ENCODE data around the gene KRT73.

The KRT73 gene

DNA sequence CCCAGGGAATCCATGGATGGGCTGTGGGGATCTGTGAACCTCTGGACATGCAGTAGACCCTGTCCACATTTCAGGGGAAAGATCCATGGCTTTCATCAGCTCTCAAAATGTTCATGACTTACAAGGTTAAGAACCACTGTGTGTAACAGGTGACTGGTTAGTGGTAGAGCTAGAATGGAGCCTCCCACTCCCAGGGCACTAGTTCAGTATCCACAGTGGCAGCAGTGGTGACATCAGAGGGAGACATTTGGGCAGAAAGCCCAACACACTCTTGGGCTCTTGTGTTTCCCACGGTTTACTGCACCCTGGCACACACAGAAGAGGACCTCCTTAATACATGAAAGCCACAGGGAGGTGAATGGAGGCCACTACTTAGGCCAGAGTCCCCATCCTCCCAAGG lies 53.8 kb downstream of the KRT73 start:
- DNase-seq, result no peak

DNA sequence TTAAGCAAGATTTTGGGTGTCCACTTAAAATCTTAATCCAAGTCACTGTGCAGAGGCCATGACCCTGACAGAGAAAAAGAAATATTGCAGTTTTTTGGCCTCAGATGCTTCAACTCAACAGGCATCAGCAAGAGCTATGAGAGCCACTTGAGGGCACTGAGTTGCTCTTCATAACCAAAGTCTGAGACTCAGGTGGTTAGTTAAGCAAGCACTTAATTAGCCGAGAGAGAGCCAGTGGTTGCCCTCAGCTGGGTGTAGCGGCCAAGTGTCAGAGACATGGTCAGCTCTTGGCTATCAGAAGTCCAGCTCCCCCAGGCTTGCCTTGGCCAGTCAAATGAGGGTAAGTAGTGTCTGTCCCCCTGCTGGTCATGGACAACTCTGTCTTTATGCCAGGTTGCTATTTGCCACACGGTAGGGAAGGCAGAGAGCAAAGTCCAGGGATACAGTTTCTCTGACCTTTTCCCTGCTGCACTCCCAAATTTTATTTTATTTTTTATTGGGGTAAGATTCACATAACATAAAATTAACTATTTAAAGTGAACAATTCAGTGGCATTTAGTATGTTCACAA lies 56.4 kb downstream of the KRT73 start:
- DNase-seq, result no peak

DNA sequence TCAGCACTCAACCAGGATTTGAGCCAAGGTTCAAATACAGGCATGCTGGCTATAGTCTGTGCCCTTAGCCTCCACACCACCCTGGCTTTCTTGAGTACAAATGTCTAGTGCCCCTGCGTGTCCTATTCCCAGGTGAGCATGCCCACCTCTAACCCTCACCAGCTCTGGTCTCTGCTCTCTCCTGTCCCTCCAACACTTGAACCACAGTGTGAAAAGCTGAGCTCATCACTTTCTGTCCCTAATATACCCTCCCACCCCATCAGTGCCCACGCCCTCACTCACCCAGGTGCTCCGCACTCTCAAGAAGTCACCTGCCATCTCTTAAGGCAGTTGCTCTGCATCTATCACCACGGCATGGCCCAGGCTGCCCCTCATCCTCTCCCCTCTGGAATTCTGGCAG lies 58.4 kb downstream of the KRT73 start:
- DNase-seq, result no peak

DNA sequence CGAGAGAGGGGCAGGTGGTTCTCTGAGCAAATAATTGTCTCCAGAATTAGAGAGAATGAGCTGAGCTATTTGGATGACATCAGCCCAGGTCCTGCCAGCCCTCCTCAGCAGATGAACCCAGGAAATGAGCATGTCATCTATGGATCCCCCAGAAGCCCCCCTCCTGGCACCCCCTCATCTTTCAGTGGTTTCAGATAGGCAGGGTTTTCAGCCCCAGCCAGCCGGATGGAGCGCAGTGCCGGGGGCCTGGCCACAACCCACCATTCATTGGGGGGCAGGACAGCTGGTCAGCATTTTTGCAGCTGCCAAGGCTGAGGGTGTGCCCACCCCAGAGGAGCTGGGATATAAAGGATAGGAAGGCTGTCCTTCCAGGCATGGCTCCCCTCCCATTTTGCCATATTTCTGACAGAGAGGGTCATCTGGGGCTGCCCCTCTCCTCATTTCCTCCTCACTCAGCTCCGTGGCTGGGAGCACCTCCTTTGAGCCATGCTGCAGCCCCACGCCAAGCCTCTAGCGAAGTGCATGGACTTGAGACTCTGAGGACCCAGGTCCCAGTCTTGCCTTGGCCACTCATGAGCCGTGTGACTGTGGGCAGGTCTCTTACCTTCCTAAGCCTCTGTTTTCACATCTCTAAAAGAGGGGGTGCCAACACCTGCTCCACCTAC lies 59.4 kb downstream of the KRT73 start:
- no peak for DNase-seq
